Measurements from ENCODE around the gene ZNF554. TPM values are rescaled to one million over a fixed set of nuclear protein-coding genes. Genes with fewer than 3 reads are reported as not detected.

The ZNF554 gene
- total RNA-seq, 4 donors from 2014 or later, result 6.2 to 8.6 (median 7.3) TPM

GRCh38 chr19:2805261-2805900, 14.3 kb upstream of the ZNF554 start:
- no peak for DNase-seq (ENCODE audit: low spot score in 2 of 2)
- H3K4me3 ChIP-seq (ENCODE audit: low read depth, poor library complexity, severe bottlenecking), result no peak overlapping the region
- intact Hi-C loops (cut with DNase I; ENCODE audit: low total_unique reads), result no loop called here
- no peak for TF ChIP-seq POLR2A (IDR thresholded peaks at IDR 0.05)
- no peak for TF ChIP-seq CTCF (IDR thresholded peaks at IDR 0.05)
- whole genome bisulfite sequencing, 2 donors, result 96% methylated on average over 25 to 26 of the region's 28 CpGs

DNA sequence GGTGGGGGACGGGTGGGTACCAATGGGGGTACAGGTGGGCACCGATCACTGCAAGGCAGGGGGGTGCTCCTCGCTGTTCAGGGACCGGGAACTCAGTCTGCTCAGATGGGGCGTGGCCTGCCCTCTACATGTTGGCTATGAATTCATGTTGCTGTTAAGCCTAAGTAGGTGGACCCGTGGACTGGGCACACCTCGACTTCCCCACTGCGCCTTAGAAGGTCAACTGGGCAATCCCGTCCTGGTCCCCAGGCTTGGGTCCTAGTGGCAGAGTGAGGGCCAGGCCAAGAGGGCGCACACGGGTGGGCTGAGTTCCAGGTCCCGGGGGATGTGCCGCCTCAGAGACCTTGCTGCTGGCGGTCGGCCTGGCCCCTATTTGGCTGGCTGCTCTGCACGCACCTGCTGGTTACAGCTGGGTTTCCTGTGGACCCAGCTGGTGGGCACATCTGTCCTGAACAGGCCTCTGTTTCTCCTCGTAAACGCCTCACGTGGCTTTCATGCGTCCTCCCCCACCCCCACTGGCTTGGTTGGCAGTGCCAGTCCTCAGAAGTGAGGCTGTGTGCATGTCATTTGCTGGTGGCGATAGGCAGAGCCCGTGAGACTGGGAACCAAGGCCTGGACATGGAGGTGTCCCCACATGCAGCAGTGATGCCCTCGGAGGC, 13.5 kb upstream of the ZNF554 start:
- no peak overlapping the region for H3K4me3 ChIP-seq (ENCODE audit: low read depth, poor library complexity, severe bottlenecking)
- no peak for DNase-seq (ENCODE audit: low spot score in 2 of 2)
- intact Hi-C loops (cut with DNase I; ENCODE audit: low total_unique reads), result no loop called here
- TF ChIP-seq POLR2A (IDR thresholded peaks at IDR 0.05) (no peak), CTCF (IDR thresholded peaks at IDR 0.05) (no peak)
- 94 to 98% methylated on average over 12 to 21 of the region's 23 CpGs for WGBS, 2 donors

DNA sequence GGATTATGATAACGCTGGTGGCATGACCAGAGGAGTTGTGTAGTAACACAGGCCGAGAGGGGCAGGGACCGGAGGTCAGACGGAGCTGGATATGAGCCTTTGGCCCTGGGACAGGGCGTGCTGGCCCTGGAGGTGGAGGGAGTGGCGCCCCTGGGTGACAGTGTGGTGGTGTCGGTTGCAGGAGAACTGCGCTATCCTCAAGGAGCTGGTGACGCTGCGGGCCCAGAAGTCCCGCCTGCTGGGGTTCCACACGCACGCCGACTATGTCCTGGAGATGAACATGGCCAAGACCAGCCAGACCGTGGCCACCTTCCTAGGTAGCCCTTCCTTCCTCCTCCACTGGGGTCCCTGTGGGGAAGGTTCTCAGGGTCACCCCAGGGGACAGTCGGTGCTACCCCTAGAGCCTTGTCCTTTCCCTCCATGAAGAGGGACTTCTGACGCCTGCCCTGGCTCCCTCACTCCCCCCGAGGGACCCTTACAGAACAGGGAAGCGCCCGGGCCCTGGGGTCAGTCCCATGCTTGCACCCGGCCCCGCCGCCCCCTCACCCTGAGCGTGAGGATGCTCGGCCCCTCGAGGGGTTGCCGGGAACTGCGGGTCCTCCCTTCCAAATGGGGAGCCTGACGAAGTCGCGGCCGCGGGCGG, 12.8 kb upstream of the ZNF554 start:
- 92 to 96% methylated on average over 31 to 34 of the region's 34 CpGs for WGBS, 2 donors
- no peak for DNase-seq (ENCODE audit: low spot score in 2 of 2)
- intact Hi-C loops (cut with DNase I; ENCODE audit: low total_unique reads), result no loop called here
- no peak for TF ChIP-seq POLR2A (IDR thresholded peaks at IDR 0.05)
- TF ChIP-seq CTCF (IDR thresholded peaks at IDR 0.05), result no peak
- H3K4me3 ChIP-seq (ENCODE audit: low read depth, poor library complexity, severe bottlenecking), result no peak overlapping the region

- DNase-seq (ENCODE audit: low spot score in 2 of 2), result no peak
- TF ChIP-seq POLR2A (IDR thresholded peaks at IDR 0.05) (no peak), CTCF (IDR thresholded peaks at IDR 0.05) (no peak)
- WGBS, 2 donors, result 95 to 97% methylated on average over 37 to 38 of the region's 56 CpGs
- no peak overlapping the region for H3K4me3 ChIP-seq (ENCODE audit: low read depth, poor library complexity, severe bottlenecking)
- intact Hi-C loops (cut with DNase I; ENCODE audit: low total_unique reads), result no loop called here
These were observed 12.1 kb upstream of the ZNF554 start for GRCh38 chr19:2807379-2808128.

GRCh38 chr19:2808129-2808941, 11.3 kb upstream of the ZNF554 start:
- WGBS, 2 donors, result 94 to 95% methylated on average over 40 to 41 of the region's 41 CpGs

More at GRCh38 chr19:2808129-2808941, 11.3 kb upstream of the ZNF554 start:
- H3K4me3 ChIP-seq (ENCODE audit: low read depth, poor library complexity, severe bottlenecking), result no peak overlapping the region
- intact Hi-C loops (cut with DNase I; ENCODE audit: low total_unique reads), result no loop called here
- no peak for TF ChIP-seq POLR2A (IDR thresholded peaks at IDR 0.05)
- TF ChIP-seq CTCF (IDR thresholded peaks at IDR 0.05), result no peak
- DNase-seq (ENCODE audit: low spot score in 2 of 2), result no peak

All from lower leg skin (tissue), 4 donors.